ENCODE measurements around the gene LHFPL6.

The LHFPL6 gene

GRCh38 chr13:39631307-39631706 lies 28.3 kb upstream of the LHFPL6 start:
- no peaks in the 10 kb centered on the region for H3K4me1 ChIP-seq (ENCODE audit: insufficient read depth, low read length, severe bottlenecking)
- no peak overlapping the region for H2AFZ ChIP-seq (ENCODE audit: low read length)

GRCh38 chr13:39623466-39623865 lies 20.5 kb upstream of the LHFPL6 start:
- no peaks in the 10 kb centered on the region for H3K36me3 ChIP-seq (ENCODE audit: insufficient read depth, low read length)

More at GRCh38 chr13:39631307-39631706, 28.3 kb upstream of the LHFPL6 start:
- Histone ChIP-seq H3K79me2 (ENCODE audit: insufficient read depth, low read length) (no peaks in the 10 kb centered on the region), H3K4me2 (ENCODE audit: low read length) (no peak overlapping the region), H3K9me3 (ENCODE audit: low read length) (no peaks in the 10 kb centered on the region), H4K20me1 (ENCODE audit: insufficient read depth, low read length) (no peaks in the 10 kb centered on the region), H3K9me2 (ENCODE audit: low read depth, low read length) (no peaks in the 10 kb centered on the region), H3K36me3 (ENCODE audit: insufficient read depth, low read length) (no peaks in the 10 kb centered on the region), H3K4me3 (ENCODE audit: low read depth, low read length, poor library complexity, severe bottlenecking) (no peak overlapping the region), H3K27me3 (ENCODE audit: insufficient read depth, low read length) (0 out of 2 replicates have a peak, but pooled peaks cover 3% of the 10 kb centered on the region), H3K9ac (ENCODE audit: low read length) (no peak overlapping the region), H3F3A (ENCODE audit: insufficient read depth, low read length) (no peaks in the 10 kb centered on the region), H3K27ac (ENCODE audit: low read depth, low read length, poor library complexity, severe bottlenecking) (no peak overlapping the region)
- TF ChIP-seq EZH2 (IDR thresholded peaks at IDR 0.05; ENCODE audit: borderline replicate concordance, low read length), result no peak
- no peak for TF ChIP-seq CTCF (IDR thresholded peaks at IDR 0.05; ENCODE audit: low read length)

GRCh38 chr13:39618561-39618960 lies 15.6 kb upstream of the LHFPL6 start:
- H3K4me2 ChIP-seq (ENCODE audit: low read length), result no peak overlapping the region
- no peak for TF ChIP-seq EZH2 (IDR thresholded peaks at IDR 0.05; ENCODE audit: borderline replicate concordance, low read length)
- no peak for TF ChIP-seq CTCF (IDR thresholded peaks at IDR 0.05; ENCODE audit: low read length)
- no peaks in the 10 kb centered on the region for H3F3A ChIP-seq (ENCODE audit: insufficient read depth, low read length)
- H3K4me1 ChIP-seq (ENCODE audit: insufficient read depth, low read length, severe bottlenecking), result no peaks in the 10 kb centered on the region
- H3K9me2 ChIP-seq (ENCODE audit: low read depth, low read length), result no peaks in the 10 kb centered on the region
- no peak overlapping the region for H3K4me3 ChIP-seq (ENCODE audit: low read depth, low read length, poor library complexity, severe bottlenecking)
- no peak overlapping the region for H3K27ac ChIP-seq (ENCODE audit: low read depth, low read length, poor library complexity, severe bottlenecking)
- no peaks in the 10 kb centered on the region for H3K9me3 ChIP-seq (ENCODE audit: low read length)
- H2AFZ ChIP-seq (ENCODE audit: low read length), result no peak overlapping the region
- H4K20me1 ChIP-seq (ENCODE audit: insufficient read depth, low read length), result no peaks in the 10 kb centered on the region
- 0 out of 2 replicates have a peak, but pooled peaks cover 4% of the 10 kb centered on the region for H3K27me3 ChIP-seq (ENCODE audit: insufficient read depth, low read length)
- no peaks in the 10 kb centered on the region for H3K79me2 ChIP-seq (ENCODE audit: insufficient read depth, low read length)
- H3K36me3 ChIP-seq (ENCODE audit: insufficient read depth, low read length), result no peaks in the 10 kb centered on the region
- H3K9ac ChIP-seq (ENCODE audit: low read length), result no peak overlapping the region

More at GRCh38 chr13:39623466-39623865, 20.5 kb upstream of the LHFPL6 start:
- TF ChIP-seq CTCF (IDR thresholded peaks at IDR 0.05; ENCODE audit: low read length) (no peak), EZH2 (IDR thresholded peaks at IDR 0.05; ENCODE audit: borderline replicate concordance, low read length) (no peak)
- no peak overlapping the region for H3K27ac ChIP-seq (ENCODE audit: low read depth, low read length, poor library complexity, severe bottlenecking)
- H3K9me3 ChIP-seq (ENCODE audit: low read length), result no peaks in the 10 kb centered on the region
- 0 out of 2 replicates have a peak, but pooled peaks cover 4% of the 10 kb centered on the region for H3K27me3 ChIP-seq (ENCODE audit: insufficient read depth, low read length)
- H3K4me2 ChIP-seq (ENCODE audit: low read length), result no peak overlapping the region
- no peaks in the 10 kb centered on the region for H3K9me2 ChIP-seq (ENCODE audit: low read depth, low read length)
- no peak overlapping the region for H3K4me3 ChIP-seq (ENCODE audit: low read depth, low read length, poor library complexity, severe bottlenecking)
- no peaks in the 10 kb centered on the region for H3K4me1 ChIP-seq (ENCODE audit: insufficient read depth, low read length, severe bottlenecking)
- H2AFZ ChIP-seq (ENCODE audit: low read length), result no peak overlapping the region
- no peaks in the 10 kb centered on the region for H4K20me1 ChIP-seq (ENCODE audit: insufficient read depth, low read length)
- H3K79me2 ChIP-seq (ENCODE audit: insufficient read depth, low read length), result no peaks in the 10 kb centered on the region
- no peaks in the 10 kb centered on the region for H3F3A ChIP-seq (ENCODE audit: insufficient read depth, low read length)
- H3K9ac ChIP-seq (ENCODE audit: low read length), result no peak overlapping the region

All from OCI-LY1 (cell line).